HEK293 (cell line): ENCODE results near the gene AEN.

Source experiments
- CTCF ChIA-PET: fragments of 350-600 bp; formaldehyde crosslinking; extraction: SDS; loops from one replicate; lab custom pipeline; 2021; ENCODE audit warnings: antibody characterized with exemption; lab: Yijun Ruan, JAX
- POLR2A ChIA-PET: fragments of 300-600 bp; formaldehyde crosslinking; extraction: SDS; loops from one replicate; lab custom pipeline; 2020; ENCODE audit warnings: antibody characterized with exemption, inconsistent platforms; lab: Yijun Ruan, JAX
- H3K27ac ChIP-seq: fragments of 200-500 bp; sonication (Bioruptor generic); 2 replicates; pipeline ENCODE4 v1.5.1; 2014; ENCODE audit warnings: low read depth, low read length, control low read depth, inconsistent platforms; ENCODE audit errors: extremely low read depth
- H3K36me3 ChIP-seq, 2 experiments: fragments of 200-500 bp in 1 of 2; sonication (Bioruptor generic) in 1 of 2; 1 replicate in 1 of 2; 2 replicates in 1 of 2; pipeline ENCODE4 v1.5.1; 2014 to 2017; ENCODE audit warnings: inconsistent platforms in 2 of 2, low read length in 2 of 2; ENCODE audit not compliant: control insufficient read depth in 2 of 2, insufficient read depth in 1 of 2
- H3K4me1 ChIP-seq: fragments of 200-500 bp; sonication (Bioruptor generic); 2 replicates; pipeline ENCODE4 v1.5.1; 2014; ENCODE audit warnings: mild to moderate bottlenecking, low read length, inconsistent platforms; ENCODE audit not compliant: control insufficient read depth, insufficient read depth
- H3K4me3 ChIP-seq: 2 replicates; pipeline ENCODE4 v1.5.1; 2011; ENCODE audit warnings: low read depth, mild to moderate bottlenecking, control low read depth, low read length, moderate library complexity
- H3K9me3 ChIP-seq: fragments of 200-500 bp; sonication (Bioruptor generic); 2 replicates; pipeline ENCODE4 v1.5.1; 2014; ENCODE audit warnings: low read depth, low read length, inconsistent platforms; ENCODE audit not compliant: control insufficient read depth, insufficient read depth
- GLIS2 ChIP-seq: fragments of 450-650 bp; formaldehyde crosslinking; IDR thresholded peaks from 2 replicates; pipeline ENCODE4 v1.5.1; 2016; ENCODE audit warnings: missing biosample characterization, missing genetic modification characterization
- KLF7 ChIP-seq: fragments of 450-650 bp; formaldehyde crosslinking; IDR thresholded peaks from 2 replicates; pipeline ENCODE4 v1.5.1; 2016; ENCODE audit warnings: missing biosample characterization, missing genetic modification characterization, borderline replicate concordance
- ZFP3 ChIP-seq: fragments of 450-650 bp; formaldehyde crosslinking; IDR thresholded peaks from 2 replicates; pipeline ENCODE4 v1.5.1; 2016; ENCODE audit warnings: low read depth, missing biosample characterization, missing genetic modification characterization
- ZFP37 ChIP-seq: fragments of 450-650 bp; formaldehyde crosslinking; IDR thresholded peaks from 2 replicates; pipeline ENCODE4 v1.5.1; 2016; ENCODE audit warnings: missing biosample characterization, missing genetic modification characterization
- ZNF394 ChIP-seq: fragments of 450-650 bp; formaldehyde crosslinking; IDR thresholded peaks from 2 replicates; pipeline ENCODE4 v1.5.1; 2016; ENCODE audit warnings: missing biosample characterization, missing genetic modification characterization, mild to moderate bottlenecking, moderate library complexity, borderline replicate concordance
- ZNF501 ChIP-seq: fragments of 450-650 bp; formaldehyde crosslinking; IDR thresholded peaks from 2 replicates; pipeline ENCODE4 v1.5.1; 2016; ENCODE audit warnings: missing biosample characterization, missing genetic modification characterization
- ZNF510 ChIP-seq: fragments of 450-650 bp; formaldehyde crosslinking; IDR thresholded peaks from 2 replicates; pipeline ENCODE4 v1.5.1; 2018; ENCODE audit warnings: mild to moderate bottlenecking, missing genetic modification characterization, missing biosample characterization; ENCODE audit not compliant: insufficient replicate concordance
- ZNF518A ChIP-seq: fragments of 450-650 bp; formaldehyde crosslinking; conservative IDR thresholded peaks from 2 replicates; pipeline ENCODE4 v1.5.1; 2016; ENCODE audit warnings: low read depth, missing biosample characterization, missing genetic modification characterization
- ZNF548 ChIP-seq: fragments of 450-650 bp; formaldehyde crosslinking; IDR thresholded peaks from 2 replicates; pipeline ENCODE4 v1.5.1; 2016; ENCODE audit warnings: missing biosample characterization, missing genetic modification characterization
- ZNF571 ChIP-seq: fragments of 450-650 bp; formaldehyde crosslinking; IDR thresholded peaks from 2 replicates; pipeline ENCODE4 v1.5.0; 2017; ENCODE audit warnings: missing biosample characterization, missing genetic modification characterization
- ZNF626 ChIP-seq: fragments of 450-650 bp; sonication (Bioruptor Pico); formaldehyde crosslinking; IDR thresholded peaks from 2 replicates; pipeline ENCODE4 v1.5.1; 2018; ENCODE audit warnings: missing biosample characterization, missing genetic modification characterization, inconsistent platforms
- ZNF660 ChIP-seq: fragments of 450-650 bp; IDR thresholded peaks from 2 replicates; pipeline ENCODE4 v1.5.1; 2018; ENCODE audit warnings: missing biosample characterization, mild to moderate bottlenecking, missing genetic modification characterization
- TF ChIP-seq, protein P1 (sequence below): fragments of 450-650 bp; formaldehyde crosslinking; IDR thresholded peaks from 2 replicates; pipeline ENCODE4 v1.5.1; 2016; ENCODE audit warnings: missing biosample characterization, missing genetic modification characterization
- TF ChIP-seq, protein P2 (sequence below): fragments of 450-650 bp; formaldehyde crosslinking; IDR thresholded peaks from 2 replicates; pipeline ENCODE4 v1.5.1; 2016; ENCODE audit warnings: missing biosample characterization, missing genetic modification characterization

AEN gene

DNA sequence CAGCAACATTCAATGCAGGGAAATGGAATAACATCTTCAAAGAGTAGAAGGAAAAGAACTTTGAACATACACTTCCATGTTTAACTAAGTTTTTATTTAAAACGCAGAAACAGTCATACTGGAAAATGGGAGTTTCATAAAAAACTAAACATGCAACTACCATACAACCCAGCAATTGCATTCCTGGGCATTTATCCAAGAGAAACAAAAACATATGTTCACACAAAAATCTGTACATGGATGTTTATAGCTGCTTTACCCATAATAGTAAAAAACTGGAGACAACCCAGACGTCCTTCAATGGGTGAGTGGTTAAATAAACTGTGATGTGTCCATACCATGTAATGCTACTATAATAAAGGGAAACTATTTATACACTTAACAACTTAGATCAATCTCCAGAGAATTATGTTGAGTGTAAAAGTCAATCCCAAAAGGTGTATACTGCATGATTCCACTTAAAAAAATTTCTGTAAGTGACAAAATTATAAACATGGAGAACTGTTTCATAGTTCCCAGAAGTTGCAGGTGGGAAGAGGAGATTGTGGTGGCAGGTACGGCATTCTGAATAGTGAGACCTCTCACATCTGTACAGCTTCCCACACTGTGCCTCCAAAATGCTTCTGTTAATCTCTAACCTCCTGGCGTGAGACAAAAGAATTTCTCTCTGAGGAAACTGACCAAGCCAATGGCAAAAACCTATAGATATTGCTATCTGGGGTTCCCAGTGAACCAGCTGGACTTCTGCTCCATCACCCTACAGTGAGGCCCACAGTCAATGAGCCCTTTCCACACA is 40.8 kb downstream of the AEN start:
- ChIA-PET CTCF (interaction anchor here (0.9 to 2.3 kb wide), 3 partner anchors 171 to 516 kb away, joined by 3 to 6 read pairs (median 3); no protein-coding TSS in a partner anchor), POLR2A (no interaction called here)
- Histone ChIP-seq H3K27ac (no peak overlapping the region), H3K36me3 (no peaks in the 10 kb centered on the region), H3K4me1 (no peaks in the 10 kb centered on the region)
- TF ChIP-seq ZNF571 (tag by site-specific recombination), result no peak
- TF ChIP-seq, all 188 proteins: peak for 0
- H3K9me3 ChIP-seq, result no peaks in the 10 kb centered on the region
- H3K4me3 ChIP-seq, result no peak overlapping the region

DNA sequence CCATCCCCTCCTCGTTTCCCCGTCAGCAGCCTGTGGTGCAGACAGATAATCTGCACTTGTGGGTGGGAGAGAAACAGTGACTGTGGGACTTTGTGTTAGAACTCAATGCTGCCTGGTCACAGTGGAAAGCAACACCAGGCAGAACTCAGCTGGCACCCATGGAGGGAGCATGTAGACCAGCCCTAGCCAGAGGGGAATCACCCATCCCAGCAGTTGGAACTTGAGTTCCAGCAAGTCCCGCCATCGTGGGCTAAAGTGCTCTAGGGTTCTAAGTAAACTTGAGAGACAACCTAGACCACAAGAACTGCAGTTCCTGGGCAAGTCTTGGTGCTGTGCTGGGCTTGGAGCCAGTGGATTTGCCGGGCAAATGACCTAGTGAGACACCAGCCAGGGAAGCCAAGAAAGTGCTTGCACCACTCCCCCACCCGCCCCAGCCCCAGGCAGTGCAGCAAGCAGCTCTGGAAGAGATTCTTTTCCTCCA is 42.0 kb downstream of the AEN start:
- no peak for TF ChIP-seq ZNF518A
- TF ChIP-seq, protein P1, sequence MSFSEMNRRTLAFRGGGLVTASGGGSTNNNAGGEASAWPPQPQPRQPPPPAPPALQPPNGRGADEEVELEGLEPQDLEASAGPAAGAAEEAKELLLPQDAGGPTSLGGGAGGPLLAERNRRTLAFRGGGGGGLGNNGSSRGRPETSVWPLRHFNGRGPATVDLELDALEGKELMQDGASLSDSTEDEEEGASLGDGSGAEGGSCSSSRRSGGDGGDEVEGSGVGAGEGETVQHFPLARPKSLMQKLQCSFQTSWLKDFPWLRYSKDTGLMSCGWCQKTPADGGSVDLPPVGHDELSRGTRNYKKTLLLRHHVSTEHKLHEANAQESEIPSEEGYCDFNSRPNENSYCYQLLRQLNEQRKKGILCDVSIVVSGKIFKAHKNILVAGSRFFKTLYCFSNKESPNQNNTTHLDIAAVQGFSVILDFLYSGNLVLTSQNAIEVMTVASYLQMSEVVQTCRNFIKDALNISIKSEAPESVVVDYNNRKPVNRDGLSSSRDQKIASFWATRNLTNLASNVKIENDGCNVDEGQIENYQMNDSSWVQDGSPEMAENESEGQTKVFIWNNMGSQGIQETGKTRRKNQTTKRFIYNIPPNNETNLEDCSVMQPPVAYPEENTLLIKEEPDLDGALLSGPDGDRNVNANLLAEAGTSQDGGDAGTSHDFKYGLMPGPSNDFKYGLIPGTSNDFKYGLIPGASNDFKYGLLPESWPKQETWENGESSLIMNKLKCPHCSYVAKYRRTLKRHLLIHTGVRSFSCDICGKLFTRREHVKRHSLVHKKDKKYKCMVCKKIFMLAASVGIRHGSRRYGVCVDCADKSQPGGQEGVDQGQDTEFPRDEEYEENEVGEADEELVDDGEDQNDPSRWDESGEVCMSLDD (tag by site-specific recombination), result no peak
- TF ChIP-seq ZNF510 (tag by site-specific recombination), result no peak
- TF ChIP-seq ZFP3 (tag by site-specific recombination), result no peak
- TF ChIP-seq ZNF394 (tag by site-specific recombination), result no peak
- TF ChIP-seq KLF7 (tag by site-specific recombination), result no peak
- TF ChIP-seq, protein P2, sequence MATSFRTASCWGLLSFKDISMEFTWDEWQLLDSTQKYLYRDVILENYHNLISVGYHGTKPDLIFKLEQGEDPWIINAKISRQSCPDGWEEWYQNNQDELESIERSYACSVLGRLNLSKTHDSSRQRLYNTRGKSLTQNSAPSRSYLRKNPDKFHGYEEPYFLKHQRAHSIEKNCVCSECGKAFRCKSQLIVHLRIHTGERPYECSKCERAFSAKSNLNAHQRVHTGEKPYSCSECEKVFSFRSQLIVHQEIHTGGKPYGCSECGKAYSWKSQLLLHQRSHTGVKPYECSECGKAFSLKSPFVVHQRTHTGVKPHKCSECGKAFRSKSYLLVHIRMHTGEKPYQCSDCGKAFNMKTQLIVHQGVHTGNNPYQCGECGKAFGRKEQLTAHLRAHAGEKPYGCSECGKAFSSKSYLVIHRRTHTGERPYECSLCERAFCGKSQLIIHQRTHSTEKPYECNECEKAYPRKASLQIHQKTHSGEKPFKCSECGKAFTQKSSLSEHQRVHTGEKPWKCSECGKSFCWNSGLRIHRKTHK, result no peak
- no peak for TF ChIP-seq ZNF548 (tag by site-specific recombination)
- no peak for TF ChIP-seq ZFP37
- no peak for TF ChIP-seq ZNF660
- TF ChIP-seq GLIS2, result no peak
- no peak for TF ChIP-seq ZNF501 (tag by site-specific recombination)
- TF ChIP-seq ZNF626 (tag by site-specific recombination), result no peak
- Histone ChIP-seq H3K27ac (no peak overlapping the region), H3K4me3 (no peak overlapping the region), H3K36me3 (no peaks in the 10 kb centered on the region), H3K4me1 (no peaks in the 10 kb centered on the region), H3K9me3 (no peaks in the 10 kb centered on the region)
- ChIA-PET CTCF (interaction anchor here (0.6 kb wide), 1 partner anchor 215 kb away, joined by 3 read pairs; no protein-coding TSS in a partner anchor), POLR2A (no interaction called here)
